IPS-20b (cell line): ENCODE data around the gene JMJD4.
"Not testable (repeated sequence)": the region's sequence is repeated elsewhere in the genome, so short reads cannot be mapped to it uniquely, and the experiment has no call there.

Experiments used
- H3K27ac ChIP-seq: one replicate; pipeline ENCODE4 v1.5.1; 2013; ENCODE audit warnings: low read length
- H3K27me3 ChIP-seq: 2 replicates; pipeline ENCODE4 v1.6.1; 2013; ENCODE audit warnings: mild to moderate bottlenecking, low read length, inconsistent platforms; ENCODE audit not compliant: insufficient read depth
- H3K36me3 ChIP-seq: 2 replicates; pipeline ENCODE4 v1.6.1; 2013; ENCODE audit warnings: low read depth, mild to moderate bottlenecking, inconsistent platforms, low read length, moderate library complexity; ENCODE audit not compliant: insufficient read depth
- H3K4me1 ChIP-seq: 2 replicates; pipeline ENCODE4 v1.6.1; 2013; ENCODE audit warnings: mild to moderate bottlenecking, control low read depth, inconsistent platforms, low read length, moderate library complexity; ENCODE audit not compliant: insufficient read depth
- H3K4me3 ChIP-seq: 2 replicates; pipeline ENCODE4 v1.5.1; 2013; ENCODE audit warnings: mild to moderate bottlenecking, low read length, inconsistent platforms
- H3K9ac ChIP-seq: 2 replicates; pipeline ENCODE4 v1.6.1; 2013; ENCODE audit warnings: low read depth, mild to moderate bottlenecking, inconsistent platforms, low read length, moderate library complexity
- H3K9me3 ChIP-seq: 2 replicates; pipeline ENCODE4 v1.6.1; 2013; ENCODE audit warnings: mild to moderate bottlenecking, low read depth, low read length, inconsistent platforms; ENCODE audit not compliant: insufficient read depth

Gene JMJD4

GRCh38 chr1:227726318-227726717, 8.8 kb downstream of the JMJD4 start:
- Histone ChIP-seq H3K9me3 (peaks cover 29% of the 10 kb centered on the region; the same call in 1 of the 2 replicates), H3K36me3 (peaks cover 2% of the 10 kb centered on the region; the same call in 1 of the 2 replicates), H3K4me3 (no peak overlapping the region), H3K4me1 (peaks cover 10% of the 10 kb centered on the region), H3K9ac (no peak overlapping the region), H3K27ac (no peak overlapping the region), H3K27me3 (no peaks in the 10 kb centered on the region)

- Histone ChIP-seq H3K27me3 (no peaks in the 10 kb centered on the region), H3K27ac (no peak overlapping the region), H3K9ac (no peak overlapping the region)
These were observed 10.1 kb downstream of the JMJD4 start for GRCh38 chr1:227725046-227725445.

GRCh38 chr1:227723474-227723873, 11.6 kb downstream of the JMJD4 start:
- Histone ChIP-seq H3K9me3 (peaks cover 56% of the 10 kb centered on the region), H3K27ac (no peak overlapping the region), H3K4me3 (no peak overlapping the region), H3K36me3 (no peaks in the 10 kb centered on the region), H3K27me3 (no peaks in the 10 kb centered on the region), H3K9ac (no peak overlapping the region), H3K4me1 (no peaks in the 10 kb centered on the region)

More at GRCh38 chr1:227725046-227725445, 10.1 kb downstream of the JMJD4 start:
- Histone ChIP-seq H3K36me3 (no peaks in the 10 kb centered on the region), H3K4me1 (peaks cover 10% of the 10 kb centered on the region), H3K4me3 (no peak overlapping the region), H3K9me3 (peaks cover 42% of the 10 kb centered on the region; the same call in 1 of the 2 replicates)

- H3K36me3 ChIP-seq: no peaks in the 10 kb centered on the region
- no peaks in the 10 kb centered on the region for H3K4me1 ChIP-seq
- no peak overlapping the region for H3K27ac ChIP-seq
- H3K27me3 ChIP-seq: no peaks in the 10 kb centered on the region
- peaks cover 81% of the 10 kb centered on the region for H3K9me3 ChIP-seq
- H3K4me3 ChIP-seq: no peak overlapping the region
- no peak overlapping the region for H3K9ac ChIP-seq
These were observed 16.2 kb downstream of the JMJD4 start for GRCh38 chr1:227718932-227719331.

GRCh38 chr1:227712648-227713047, 22.5 kb downstream of the JMJD4 start:
- no peak overlapping the region for H3K27ac ChIP-seq
- H3K9ac ChIP-seq: no peak overlapping the region
- no peaks in the 10 kb centered on the region for H3K27me3 ChIP-seq
- no peaks in the 10 kb centered on the region for H3K4me1 ChIP-seq
- H3K9me3 ChIP-seq: peaks cover 66% of the 10 kb centered on the region
- no peaks in the 10 kb centered on the region for H3K36me3 ChIP-seq
- H3K4me3 ChIP-seq: no peak overlapping the region

GRCh38 chr1:227710474-227710873, 24.6 kb downstream of the JMJD4 start:
- not testable (repeated sequence) for H3K9ac ChIP-seq, H3K27ac ChIP-seq, H3K36me3 ChIP-seq, H3K4me1 ChIP-seq, H3K4me3 ChIP-seq, H3K27me3 ChIP-seq
- H3K9me3 ChIP-seq: peaks cover 65% of the 10 kb centered on the region

- Histone ChIP-seq H3K36me3 (no peaks in the 10 kb centered on the region), H3K27me3 (no peaks in the 10 kb centered on the region), H3K27ac (no peak overlapping the region), H3K4me1 (no peaks in the 10 kb centered on the region), H3K9ac (no peak overlapping the region), H3K9me3 (peaks cover 59% of the 10 kb centered on the region), H3K4me3 (no peak overlapping the region)
These were observed 25.7 kb downstream of the JMJD4 start for GRCh38 chr1:227709451-227709850.

- H3K4me3 ChIP-seq: no peak overlapping the region
- peaks cover 47% of the 10 kb centered on the region for H3K9me3 ChIP-seq
- H3K27ac ChIP-seq: no peak overlapping the region
- H3K4me1 ChIP-seq: no peaks in the 10 kb centered on the region
- no peak overlapping the region for H3K9ac ChIP-seq
- no peaks in the 10 kb centered on the region for H3K36me3 ChIP-seq
- H3K27me3 ChIP-seq: no peaks in the 10 kb centered on the region
These were observed 27.3 kb downstream of the JMJD4 start for GRCh38 chr1:227707846-227708245.

- H3K9ac ChIP-seq, H3K27me3 ChIP-seq, H3K36me3 ChIP-seq, H3K27ac ChIP-seq, H3K4me1 ChIP-seq, H3K4me3 ChIP-seq: not testable (repeated sequence)
- H3K9me3 ChIP-seq: peaks cover 33% of the 10 kb centered on the region
These were observed 33.5 kb downstream of the JMJD4 start for GRCh38 chr1:227701631-227702030.

GRCh38 chr1:227697321-227697864, 37.7 kb downstream of the JMJD4 start:
- Histone ChIP-seq H3K36me3 (no peaks in the 10 kb centered on the region), H3K9me3 (peaks cover 53% of the 10 kb centered on the region), H3K27ac (no peak overlapping the region), H3K4me1 (no peaks in the 10 kb centered on the region), H3K27me3 (no peaks in the 10 kb centered on the region), H3K4me3 (no peak overlapping the region), H3K9ac (no peak overlapping the region)

GRCh38 chr1:227685807-227686206, 49.3 kb downstream of the JMJD4 start:
- Histone ChIP-seq H3K36me3 (no peaks in the 10 kb centered on the region), H3K4me3 (no peak overlapping the region), H3K9ac (no peak overlapping the region), H3K27me3 (no peaks in the 10 kb centered on the region), H3K27ac (no peak overlapping the region), H3K4me1 (no peaks in the 10 kb centered on the region), H3K9me3 (peaks cover 62% of the 10 kb centered on the region)
